ENCODE results near the gene RYR2. TPM values are rescaled to one million over a fixed set of nuclear protein-coding genes. Genes with fewer than 3 reads are reported as not detected.
"Not testable (repeated sequence)": the region's sequence is repeated elsewhere in the genome, so short reads cannot be mapped to it uniquely, and the experiment has no call there.

The RYR2 gene
- total RNA-seq, 1 donor from 2014 or later, result 2.4 TPM

GRCh38 chr1:237084341-237085077, 42.5 kb downstream of the RYR2 start:
- DNase-seq, result no peak

GRCh38 chr1:237091691-237092090, 49.7 kb downstream of the RYR2 start:
- DNase-seq, result no peak

- DNase-seq, result no peak
Measured at GRCh38 chr1:237093691-237094090, 51.7 kb downstream of the RYR2 start.

GRCh38 chr1:237098541-237098940, 56.6 kb downstream of the RYR2 start:
- DNase-seq, result no peak

GRCh38 chr1:237103021-237103420, 61.0 kb downstream of the RYR2 start:
- DNase-seq, result no peak

- no peak for DNase-seq
Measured at GRCh38 chr1:237104096-237104495, 62.1 kb downstream of the RYR2 start.

- DNase-seq, result no peak
Measured at GRCh38 chr1:237105826-237106225, 63.8 kb downstream of the RYR2 start.

GRCh38 chr1:237108297-237109040, 66.5 kb downstream of the RYR2 start:
- DNase-seq, result peak; percentile 41

GRCh38 chr1:237111807-237112206, 69.8 kb downstream of the RYR2 start:
- DNase-seq, result no peak

- no peak for DNase-seq
Measured at GRCh38 chr1:237112663-237113062, 70.7 kb downstream of the RYR2 start.

GRCh38 chr1:237115035-237115434, 73.1 kb downstream of the RYR2 start:
- no peak for DNase-seq

- DNase-seq, result no peak
Measured at GRCh38 chr1:237119091-237119490, 77.1 kb downstream of the RYR2 start.

- no peak for DNase-seq
Measured at GRCh38 chr1:237120683-237121082, 78.7 kb downstream of the RYR2 start.

- DNase-seq, result no peak
Measured at GRCh38 chr1:237124856-237125462, 83.0 kb downstream of the RYR2 start.

GRCh38 chr1:237126180-237126579, 84.2 kb downstream of the RYR2 start:
- no peak for DNase-seq

GRCh38 chr1:237127301-237127700, 85.3 kb downstream of the RYR2 start:
- not testable (repeated sequence) for DNase-seq

GRCh38 chr1:237133921-237134320, 91.9 kb downstream of the RYR2 start:
- no peak for DNase-seq

- no peak for DNase-seq
Measured at GRCh38 chr1:237134929-237135328, 92.9 kb downstream of the RYR2 start.

- DNase-seq, result no peak
Measured at GRCh38 chr1:237138551-237138950, 96.6 kb downstream of the RYR2 start.

- DNase-seq, result no peak
Measured at GRCh38 chr1:237139732-237140131, 97.7 kb downstream of the RYR2 start.

- DNase-seq, result no peak
Measured at GRCh38 chr1:237140986-237141385, 99.0 kb downstream of the RYR2 start.

GRCh38 chr1:237141502-237141901, 99.5 kb downstream of the RYR2 start:
- DNase-seq, result peak; percentile 28

GRCh38 chr1:237145379-237146135, 103.6 kb downstream of the RYR2 start:
- peak; percentile 33 for DNase-seq

All from tongue (tissue), 2 donors.